Effector memory CD4-positive, alpha-beta T cell (primary cell): ENCODE results near the gene SLC3A2.

Experiments used
- DNase-seq, 3 donors: peaks; one replicate each; pipeline ENCODE4 v3.0.0-alpha.2; 2020
- H3K27ac ChIP-seq: 2 replicates; pipeline ENCODE4 v1.7.0; 2013; ENCODE audit warnings: mild to moderate bottlenecking, low read length, moderate library complexity; ENCODE audit not compliant: insufficient read depth, poor library complexity, severe bottlenecking
- H3K27me3 ChIP-seq: replicated peaks from 2 replicates; pipeline ENCODE4 v1.7.0; 2013; ENCODE audit warnings: mild to moderate bottlenecking, low read length; ENCODE audit not compliant: insufficient read depth, control insufficient read depth, poor library complexity, severe bottlenecking
- H3K36me3 ChIP-seq: 2 replicates; pipeline ENCODE4 v1.7.0; 2013; ENCODE audit warnings: mild to moderate bottlenecking, low read length, moderate library complexity; ENCODE audit not compliant: control insufficient read depth, insufficient read depth
- H3K4me1 ChIP-seq: 2 replicates; pipeline ENCODE4 v1.7.0; 2013; ENCODE audit warnings: low read length, mild to moderate bottlenecking; ENCODE audit not compliant: control insufficient read depth, insufficient read depth, poor library complexity, severe bottlenecking
- H3K4me3 ChIP-seq: 2 replicates; pipeline ENCODE4 v1.7.0; 2013; ENCODE audit warnings: low read length, low read depth, mild to moderate bottlenecking; ENCODE audit not compliant: insufficient read depth, poor library complexity, severe bottlenecking
- H3K9me3 ChIP-seq: 2 replicates; pipeline ENCODE4 v1.7.0; 2013; ENCODE audit warnings: mild to moderate bottlenecking, low read length, moderate library complexity; ENCODE audit not compliant: control insufficient read depth

Gene SLC3A2

DNA sequence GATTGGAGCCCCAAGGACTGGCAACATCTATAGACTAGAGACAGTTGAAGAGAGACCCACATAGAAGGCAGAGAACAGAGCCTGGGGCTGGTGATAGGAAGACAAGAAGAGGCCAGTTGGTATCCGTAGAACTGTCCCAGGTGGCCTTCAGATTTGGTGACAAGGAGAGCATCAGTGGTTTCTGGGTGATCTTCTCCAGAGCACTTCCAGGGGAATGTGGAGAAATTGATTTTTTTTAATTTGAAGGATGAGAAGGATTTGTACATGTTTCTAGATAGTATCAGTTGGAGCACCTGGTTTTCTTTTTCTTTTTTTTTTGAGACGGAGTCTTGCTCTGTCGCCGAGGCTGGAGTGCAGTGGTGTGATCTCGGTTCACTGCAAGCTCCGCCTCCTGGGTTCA lies 14.8 kb downstream of the SLC3A2 start:
- H3K9me3 ChIP-seq: no peaks in the 10 kb centered on the region
- H3K36me3 ChIP-seq: no peaks in the 10 kb centered on the region
- no peak overlapping the region for H3K4me3 ChIP-seq
- no peak for DNase-seq
- H3K27me3 ChIP-seq: no peaks in the 10 kb centered on the region
- H3K27ac ChIP-seq: no peak overlapping the region
- H3K4me1 ChIP-seq: no peaks in the 10 kb centered on the region

DNA sequence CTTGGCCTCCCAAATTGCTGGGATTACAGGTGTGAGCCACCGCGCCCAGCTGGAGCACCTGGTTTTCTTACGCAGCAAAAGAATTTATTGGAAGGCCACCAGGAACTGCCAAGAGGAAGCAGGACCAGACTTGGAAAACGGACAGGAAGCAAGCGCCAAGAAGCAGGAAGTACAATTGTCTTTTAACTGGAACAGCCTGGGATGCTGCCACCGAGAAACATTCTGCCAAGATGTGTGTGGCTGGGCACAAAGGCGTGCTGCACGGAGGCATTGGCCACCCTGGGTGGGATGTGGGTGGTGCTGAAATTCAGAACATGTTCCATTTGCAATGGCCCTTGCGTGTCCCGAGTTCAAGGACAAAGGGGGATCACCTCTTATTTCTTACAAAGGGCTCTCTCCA lies 15.4 kb downstream of the SLC3A2 start:
- H3K27ac ChIP-seq: no peak overlapping the region
- DNase-seq: no peak
- no peak overlapping the region for H3K4me3 ChIP-seq
- no peaks in the 10 kb centered on the region for H3K9me3 ChIP-seq
- no peaks in the 10 kb centered on the region for H3K36me3 ChIP-seq
- no peaks in the 10 kb centered on the region for H3K4me1 ChIP-seq
- no peaks in the 10 kb centered on the region for H3K27me3 ChIP-seq

DNA sequence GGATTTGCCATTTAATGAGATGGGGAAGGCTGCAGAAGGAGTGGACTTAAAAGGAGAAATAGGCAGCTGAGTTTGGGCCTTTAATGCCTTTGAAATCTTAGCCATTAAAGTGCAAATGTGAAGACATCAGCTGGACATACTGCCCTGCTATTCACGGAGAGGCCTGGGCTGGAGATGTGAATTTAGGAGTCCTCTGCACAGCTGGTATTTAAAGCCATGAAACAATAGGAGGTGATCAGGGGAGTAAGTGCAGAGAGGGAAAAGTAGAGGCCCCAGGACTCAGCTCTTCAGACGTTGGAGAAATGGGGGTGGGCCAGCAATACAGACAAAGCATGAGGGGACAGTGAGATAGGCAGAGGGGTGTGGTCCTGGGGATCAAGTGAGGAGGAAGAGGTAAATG lies 16.6 kb downstream of the SLC3A2 start:
- no peak overlapping the region for H3K27ac ChIP-seq

GRCh38 chr11:62898027-62898426 lies 17.3 kb downstream of the SLC3A2 start:
- DNase-seq: no peak
- no peak overlapping the region for H3K4me3 ChIP-seq
- no peak overlapping the region for H3K27ac ChIP-seq
- H3K4me1 ChIP-seq: no peaks in the 10 kb centered on the region
- no peaks in the 10 kb centered on the region for H3K36me3 ChIP-seq
- no peaks in the 10 kb centered on the region for H3K27me3 ChIP-seq
- no peaks in the 10 kb centered on the region for H3K9me3 ChIP-seq

More for the DNA sequence above, 16.6 kb downstream of the SLC3A2 start:
- DNase-seq: no peak
- Histone ChIP-seq H3K36me3 (no peaks in the 10 kb centered on the region), H3K4me1 (no peaks in the 10 kb centered on the region), H3K9me3 (no peaks in the 10 kb centered on the region), H3K27me3 (no peaks in the 10 kb centered on the region), H3K4me3 (no peak overlapping the region)

- no peaks in the 10 kb centered on the region for H3K36me3 ChIP-seq
- H3K4me3 ChIP-seq: no peak overlapping the region
- DNase-seq: no peak
- no peaks in the 10 kb centered on the region for H3K27me3 ChIP-seq
- H3K4me1 ChIP-seq: no peaks in the 10 kb centered on the region
- no peak overlapping the region for H3K27ac ChIP-seq
- no peaks in the 10 kb centered on the region for H3K9me3 ChIP-seq
Observed at GRCh38 chr11:62902932-62903331, 22.2 kb downstream of the SLC3A2 start.

DNA sequence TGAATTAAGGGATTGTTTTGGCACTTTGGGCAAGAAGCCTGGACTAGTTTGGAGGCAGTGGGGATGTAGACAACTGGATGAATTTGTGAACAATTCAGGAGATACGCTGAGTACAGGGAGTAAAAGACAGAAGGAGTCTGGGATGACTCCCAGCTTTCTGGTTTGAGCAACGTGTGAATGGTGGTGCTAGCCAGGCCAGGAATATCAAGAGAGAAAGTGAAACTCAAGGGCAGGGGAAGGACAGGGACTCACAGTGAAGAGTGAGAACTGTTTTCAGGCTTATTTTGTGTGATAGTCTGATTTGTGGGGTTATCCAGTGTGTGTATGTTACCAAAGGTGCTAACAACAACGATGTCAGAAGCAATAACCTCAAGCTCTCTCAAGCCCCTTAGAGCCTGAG lies 24.6 kb downstream of the SLC3A2 start:
- no peak overlapping the region for H3K4me3 ChIP-seq
- no peaks in the 10 kb centered on the region for H3K36me3 ChIP-seq
- no peak overlapping the region for H3K27ac ChIP-seq
- DNase-seq: no peak
- H3K4me1 ChIP-seq: no peaks in the 10 kb centered on the region
- no peaks in the 10 kb centered on the region for H3K27me3 ChIP-seq
- no peaks in the 10 kb centered on the region for H3K9me3 ChIP-seq

DNA sequence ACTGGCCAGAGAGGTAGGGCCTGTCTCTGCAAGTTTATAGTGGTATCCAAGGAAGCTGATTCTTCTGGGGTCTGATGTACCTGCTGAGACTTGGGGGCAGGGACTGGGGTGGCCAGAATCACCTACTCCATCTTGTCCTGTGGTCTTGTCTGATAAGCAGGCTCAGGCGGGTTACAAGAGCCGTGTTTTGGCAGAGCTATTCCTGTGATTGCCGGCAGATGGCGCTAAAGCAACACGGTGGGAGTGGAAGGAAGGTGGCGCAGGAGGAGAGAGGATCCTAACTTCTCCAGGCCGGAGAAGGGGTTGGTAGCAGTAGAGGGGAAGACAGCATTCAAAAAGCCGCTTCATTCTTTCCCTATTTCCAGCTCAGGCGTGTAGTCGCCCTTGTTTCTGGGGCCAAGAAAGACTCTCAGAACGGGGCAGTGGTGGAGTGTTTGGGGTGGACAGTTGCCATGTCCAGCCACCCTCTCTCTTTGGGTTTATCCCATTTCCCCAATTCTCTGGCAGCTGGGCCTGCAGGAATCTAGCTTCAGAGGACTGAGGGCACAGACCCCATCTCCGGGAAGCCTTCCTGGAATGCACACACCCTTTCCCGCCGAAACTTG lies 25.3 kb downstream of the SLC3A2 start:
- Histone ChIP-seq H3K27me3 (no peaks in the 10 kb centered on the region), H3K4me3 (no peak overlapping the region), H3K36me3 (no peaks in the 10 kb centered on the region), H3K27ac (no peak overlapping the region), H3K9me3 (no peaks in the 10 kb centered on the region), H3K4me1 (no peaks in the 10 kb centered on the region)
- peak; percentile 48 to 67 (median 50) for DNase-seq

DNA sequence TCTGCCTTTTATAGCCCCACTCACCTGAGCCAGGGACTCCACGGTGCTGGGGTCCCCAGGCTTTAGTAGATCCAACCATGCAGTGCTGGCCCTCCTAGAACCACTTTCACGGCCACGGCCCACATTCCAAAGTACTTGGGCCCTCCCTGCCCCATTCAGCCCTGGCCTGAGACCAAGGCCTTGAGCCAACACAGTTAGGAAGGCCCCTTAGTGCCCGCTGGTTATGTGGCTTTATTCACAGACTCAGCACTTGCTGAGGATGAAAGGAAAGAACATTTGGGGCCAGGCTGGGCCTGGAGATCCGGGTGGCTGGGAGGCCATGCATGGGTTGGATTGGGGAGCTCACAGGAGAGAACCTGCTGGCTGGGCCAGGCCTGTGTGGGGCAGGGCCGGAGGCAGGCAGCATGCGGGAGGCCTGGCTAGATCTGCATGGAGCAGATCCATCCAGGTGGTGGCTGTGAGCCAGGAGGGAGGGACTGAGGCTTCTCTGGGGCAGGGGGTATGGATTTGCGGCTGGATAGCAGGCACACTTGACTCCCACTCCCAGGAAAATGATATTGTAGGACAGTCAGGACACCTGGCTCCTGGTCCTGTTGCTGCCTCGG lies 27.9 kb downstream of the SLC3A2 start:
- no peak for DNase-seq
- no peaks in the 10 kb centered on the region for H3K4me1 ChIP-seq
- H3K4me3 ChIP-seq: no peak overlapping the region
- no peaks in the 10 kb centered on the region for H3K9me3 ChIP-seq
- H3K27me3 ChIP-seq: no peaks in the 10 kb centered on the region
- H3K27ac ChIP-seq: no peak overlapping the region
- no peaks in the 10 kb centered on the region for H3K36me3 ChIP-seq

GRCh38 chr11:62909107-62909894 lies 28.6 kb downstream of the SLC3A2 start:
- Histone ChIP-seq H3K4me1 (no peaks in the 10 kb centered on the region), H3K9me3 (no peaks in the 10 kb centered on the region), H3K4me3 (no peak overlapping the region), H3K27me3 (no peaks in the 10 kb centered on the region), H3K27ac (no peak overlapping the region), H3K36me3 (no peaks in the 10 kb centered on the region)
- no peak for DNase-seq
